Upper lobe of left lung (tissue), 4 donors: ENCODE data around the gene ATP5MC2.

Source experiments
- POLR2A ChIP-seq, 4 donors: fragments of 450-650 bp; IDR thresholded peaks; one replicate each; pipeline ENCODE4 v1.5.1; 2016 to 2017; ENCODE audit warnings: antibody characterized with exemption in 4 of 4, mild to moderate bottlenecking in 2 of 4
- TF ChIP-seq, protein P1 (sequence below), 6 experiments: fragments of 450-650 bp in 4 of 6; fragments of 200-600 bp in 2 of 6; sonication (generic) in 2 of 6; IDR thresholded peaks; one replicate each; pipeline ENCODE4 v1.5.1; 2016 to 2019; ENCODE audit warnings: antibody characterized with exemption in 6 of 6

DNA sequence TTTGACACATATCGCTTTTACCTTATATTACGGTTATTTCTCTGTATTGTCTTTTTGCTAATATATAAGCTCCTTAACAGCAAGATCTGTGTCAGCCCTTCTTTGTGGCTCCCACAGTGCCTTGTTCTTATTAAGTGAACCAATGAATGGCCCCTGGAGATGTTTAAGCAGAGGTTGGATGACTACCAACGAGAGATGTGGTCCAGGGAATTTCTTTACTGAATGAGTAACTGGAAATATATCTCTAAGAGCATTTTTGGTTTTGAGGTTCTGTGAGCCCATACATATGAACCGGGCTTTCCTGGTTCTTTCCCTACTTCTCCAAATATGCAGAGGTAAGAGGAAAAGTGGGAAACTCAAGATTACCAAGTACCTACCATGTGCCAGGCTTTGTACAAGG lies 27.9 kb upstream of the ATP5MC2 start:
- TF ChIP-seq, protein P1, sequence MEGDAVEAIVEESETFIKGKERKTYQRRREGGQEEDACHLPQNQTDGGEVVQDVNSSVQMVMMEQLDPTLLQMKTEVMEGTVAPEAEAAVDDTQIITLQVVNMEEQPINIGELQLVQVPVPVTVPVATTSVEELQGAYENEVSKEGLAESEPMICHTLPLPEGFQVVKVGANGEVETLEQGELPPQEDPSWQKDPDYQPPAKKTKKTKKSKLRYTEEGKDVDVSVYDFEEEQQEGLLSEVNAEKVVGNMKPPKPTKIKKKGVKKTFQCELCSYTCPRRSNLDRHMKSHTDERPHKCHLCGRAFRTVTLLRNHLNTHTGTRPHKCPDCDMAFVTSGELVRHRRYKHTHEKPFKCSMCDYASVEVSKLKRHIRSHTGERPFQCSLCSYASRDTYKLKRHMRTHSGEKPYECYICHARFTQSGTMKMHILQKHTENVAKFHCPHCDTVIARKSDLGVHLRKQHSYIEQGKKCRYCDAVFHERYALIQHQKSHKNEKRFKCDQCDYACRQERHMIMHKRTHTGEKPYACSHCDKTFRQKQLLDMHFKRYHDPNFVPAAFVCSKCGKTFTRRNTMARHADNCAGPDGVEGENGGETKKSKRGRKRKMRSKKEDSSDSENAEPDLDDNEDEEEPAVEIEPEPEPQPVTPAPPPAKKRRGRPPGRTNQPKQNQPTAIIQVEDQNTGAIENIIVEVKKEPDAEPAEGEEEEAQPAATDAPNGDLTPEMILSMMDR (IDR thresholded peaks at IDR 0.05): no peak
- no peak for TF ChIP-seq POLR2A (IDR thresholded peaks at IDR 0.05)
